KOPT-K1 (cell line): ENCODE data around the gene PIK3C3.
"Not testable (repeated sequence)": the region's sequence is repeated elsewhere in the genome, so short reads cannot be mapped to it uniquely, and the experiment has no call there.

Experiments
- H3K27ac ChIP-seq: fragments of 200-600 bp; sonication (generic); 2 replicates; pipeline ENCODE4 v1.5.1; 2016; ENCODE audit warnings: antibody characterized with exemption, mild to moderate bottlenecking, low read depth, low read length; ENCODE audit not compliant: poor library complexity, severe bottlenecking
- H3K36me3 ChIP-seq: fragments of 200-600 bp; sonication (generic); 2 replicates; pipeline ENCODE4 v1.5.1; 2017; ENCODE audit warnings: antibody characterized with exemption, mild to moderate bottlenecking, low read length, moderate library complexity; ENCODE audit not compliant: insufficient read depth
- H3K9me3 ChIP-seq: fragments of 200-600 bp; sonication (generic); 2 replicates; pipeline ENCODE4 v1.5.1; 2017; ENCODE audit warnings: antibody characterized with exemption, low read length, mild to moderate bottlenecking; ENCODE audit not compliant: insufficient read depth, poor library complexity, severe bottlenecking

PIK3C3 gene

GRCh38 chr18:42094875-42095274, 139.8 kb downstream of the PIK3C3 start:
- H3K9me3 ChIP-seq = no peaks in the 10 kb centered on the region
- H3K36me3 ChIP-seq = no peaks in the 10 kb centered on the region
- H3K27ac ChIP-seq = no peak overlapping the region

- Histone ChIP-seq H3K36me3 (no peaks in the 10 kb centered on the region), H3K9me3 (no peaks in the 10 kb centered on the region), H3K27ac (no peak overlapping the region)
These were observed 140.8 kb downstream of the PIK3C3 start for GRCh38 chr18:42095732-42096377.

GRCh38 chr18:42100248-42100647, 145.2 kb downstream of the PIK3C3 start:
- Histone ChIP-seq H3K27ac (no peak overlapping the region), H3K9me3 (no peaks in the 10 kb centered on the region), H3K36me3 (no peaks in the 10 kb centered on the region)

GRCh38 chr18:42100911-42101310, 145.9 kb downstream of the PIK3C3 start:
- Histone ChIP-seq H3K36me3 (no peaks in the 10 kb centered on the region), H3K9me3 (no peaks in the 10 kb centered on the region), H3K27ac (no peak overlapping the region)

- H3K36me3 ChIP-seq = no peaks in the 10 kb centered on the region
- no peak overlapping the region for H3K27ac ChIP-seq
- no peaks in the 10 kb centered on the region for H3K9me3 ChIP-seq
These were observed 150.4 kb downstream of the PIK3C3 start for GRCh38 chr18:42105394-42105793.

GRCh38 chr18:42106784-42107183, 151.8 kb downstream of the PIK3C3 start:
- Histone ChIP-seq H3K9me3 (no peaks in the 10 kb centered on the region), H3K27ac (no peak overlapping the region), H3K36me3 (no peaks in the 10 kb centered on the region)

GRCh38 chr18:42107287-42107686, 152.3 kb downstream of the PIK3C3 start:
- Histone ChIP-seq H3K9me3 (no peaks in the 10 kb centered on the region), H3K27ac (no peak overlapping the region), H3K36me3 (no peaks in the 10 kb centered on the region)

GRCh38 chr18:42107691-42108450, 152.8 kb downstream of the PIK3C3 start:
- H3K36me3 ChIP-seq = no peaks in the 10 kb centered on the region
- H3K27ac ChIP-seq = no peak overlapping the region
- H3K9me3 ChIP-seq = no peaks in the 10 kb centered on the region

- not testable (repeated sequence) for H3K9me3 ChIP-seq, H3K27ac ChIP-seq, H3K36me3 ChIP-seq
These were observed 157.1 kb downstream of the PIK3C3 start for GRCh38 chr18:42112147-42112546.

- H3K36me3 ChIP-seq = no peaks in the 10 kb centered on the region
- H3K9me3 ChIP-seq = no peaks in the 10 kb centered on the region
- no peak overlapping the region for H3K27ac ChIP-seq
These were observed 157.8 kb downstream of the PIK3C3 start for GRCh38 chr18:42112657-42113420.

- H3K36me3 ChIP-seq = no peaks in the 10 kb centered on the region
- H3K27ac ChIP-seq = no peak overlapping the region
These were observed 158.6 kb downstream of the PIK3C3 start for GRCh38 chr18:42113529-42114191.

GRCh38 chr18:42114310-42114943, 159.4 kb downstream of the PIK3C3 start:
- H3K36me3 ChIP-seq = no peaks in the 10 kb centered on the region
- H3K27ac ChIP-seq = no peak overlapping the region
- H3K9me3 ChIP-seq = no peaks in the 10 kb centered on the region

More at GRCh38 chr18:42113529-42114191, 158.6 kb downstream of the PIK3C3 start:
- no peaks in the 10 kb centered on the region for H3K9me3 ChIP-seq

- Histone ChIP-seq H3K36me3 (no peaks in the 10 kb centered on the region), H3K9me3 (no peaks in the 10 kb centered on the region), H3K27ac (no peak overlapping the region)
These were observed 171.6 kb downstream of the PIK3C3 start for GRCh38 chr18:42126586-42126985.

GRCh38 chr18:42131066-42131929, 176.3 kb downstream of the PIK3C3 start:
- H3K9me3 ChIP-seq = no peaks in the 10 kb centered on the region
- no peak overlapping the region for H3K27ac ChIP-seq
- H3K36me3 ChIP-seq = no peaks in the 10 kb centered on the region
